Measurements from ENCODE around the gene EGFL7. TPM values are rescaled to one million over a fixed set of nuclear protein-coding genes. Genes with fewer than 3 reads are reported as not detected.

The EGFL7 gene
- total and polyA plus RNA-seq, 2 of the 13 experiments (the other 11 are each of a cell fraction or from before 2014, with no cell fraction given): 0.20 to 5.1 TPM

GRCh38 chr9:136697821-136698526, 35.3 kb downstream of the EGFL7 start (continued):
- no peak; the same call in 1 of the 2 replicates for TF ChIP-seq ESRRA (CRISPR knock-in tag; IDR thresholded peaks at IDR 0.05; ENCODE audit: low read depth)
- no peak for TF ChIP-seq ZMYM2 (CRISPR knock-in tag; IDR thresholded peaks at IDR 0.05)
- no peak for TF ChIP-seq JUND (CRISPR knock-in tag; IDR thresholded peaks at IDR 0.05)
- TF ChIP-seq SOX6 (IDR thresholded peaks at IDR 0.05): no peak
- TF ChIP-seq SOX6 (CRISPR knock-in tag; IDR thresholded peaks at IDR 0.05): peak; percentile 57
- peak; percentile 50; the same call in 1 of the 2 replicates for TF ChIP-seq TFE3 (CRISPR knock-in tag; IDR thresholded peaks at IDR 0.05)
- TF ChIP-seq ZNF24 (IDR thresholded peaks at IDR 0.05): no peak
- TF ChIP-seq KLF13 (CRISPR knock-in tag; IDR thresholded peaks at IDR 0.05): no peak
- 0 out of 2 replicates have a peak, but pooled peaks have one; percentile 12 for TF ChIP-seq DRAP1 (CRISPR knock-in tag; IDR thresholded peaks at IDR 0.05)
- TF ChIP-seq ZNF556 (CRISPR knock-in tag; IDR thresholded peaks at IDR 0.05; ENCODE audit: borderline replicate concordance): 0 out of 2 replicates have a peak, but pooled peaks have one; percentile 41
- TF ChIP-seq ZBTB7B (CRISPR knock-in tag; IDR thresholded peaks at IDR 0.05): peak; percentile 70; the same call in 1 of the 2 replicates
- no peak for TF ChIP-seq IRF2 (CRISPR knock-in tag; IDR thresholded peaks at IDR 0.05)
- peak; percentile 15; the same call in 1 of the 2 replicates for TF ChIP-seq RFXAP (CRISPR knock-in tag; IDR thresholded peaks at IDR 0.05; ENCODE audit: borderline replicate concordance)
- TF ChIP-seq NFIC (IDR thresholded peaks at IDR 0.05; ENCODE audit: low read length): 0 out of 2 replicates have a peak, but pooled peaks have one; percentile 34
- TF ChIP-seq, protein P1, sequence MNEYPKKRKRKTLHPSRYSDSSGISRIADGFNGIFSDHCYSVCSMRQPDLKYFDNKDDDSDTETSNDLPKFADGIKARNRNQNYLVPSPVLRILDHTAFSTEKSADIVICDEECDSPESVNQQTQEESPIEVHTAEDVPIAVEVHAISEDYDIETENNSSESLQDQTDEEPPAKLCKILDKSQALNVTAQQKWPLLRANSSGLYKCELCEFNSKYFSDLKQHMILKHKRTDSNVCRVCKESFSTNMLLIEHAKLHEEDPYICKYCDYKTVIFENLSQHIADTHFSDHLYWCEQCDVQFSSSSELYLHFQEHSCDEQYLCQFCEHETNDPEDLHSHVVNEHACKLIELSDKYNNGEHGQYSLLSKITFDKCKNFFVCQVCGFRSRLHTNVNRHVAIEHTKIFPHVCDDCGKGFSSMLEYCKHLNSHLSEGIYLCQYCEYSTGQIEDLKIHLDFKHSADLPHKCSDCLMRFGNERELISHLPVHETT (CRISPR knock-in tag; conservative IDR thresholded peaks at IDR 0.05): 0 out of 2 replicates have a peak, but pooled peaks have one; percentile 32
- TF ChIP-seq, protein P2, sequence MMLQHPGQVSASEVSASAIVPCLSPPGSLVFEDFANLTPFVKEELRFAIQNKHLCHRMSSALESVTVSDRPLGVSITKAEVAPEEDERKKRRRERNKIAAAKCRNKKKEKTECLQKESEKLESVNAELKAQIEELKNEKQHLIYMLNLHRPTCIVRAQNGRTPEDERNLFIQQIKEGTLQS (CRISPR knock-in tag; IDR thresholded peaks at IDR 0.05): no peak
- TF ChIP-seq ARNTL (CRISPR knock-in tag; IDR thresholded peaks at IDR 0.05): peak; percentile 31; the same call in 1 of the 2 replicates
- TF ChIP-seq REST (IDR thresholded peaks at IDR 0.05; ENCODE audit: borderline replicate concordance in 1 of 2, low read depth in 1 of 2, low read length in 2 of 2): peak in 1 of 2 experiments; percentile 38; a peak in 1 of 4 replicates
- TF ChIP-seq MIXL1 (CRISPR knock-in tag; IDR thresholded peaks at IDR 0.05): peak; percentile 71
- 0 out of 2 replicates have a peak, but pooled peaks have one; percentile 16 for TF ChIP-seq ZNF510 (CRISPR knock-in tag; IDR thresholded peaks at IDR 0.05; ENCODE audit: low read depth)
- TF ChIP-seq FOXP4 (CRISPR knock-in tag; IDR thresholded peaks at IDR 0.05): peak; percentile 75

Measured in HepG2 (cell line).